GM20000 (cell line): ENCODE measurements around the gene HOXB5.

Experiments
- DNase-seq: peaks from one replicate; pipeline ENCODE4 v3.0.0; 2012; ENCODE audit warnings: low spot score
- CTCF ChIP-seq: IDR thresholded peaks from 2 replicates; pipeline ENCODE4 v1.5.1; 2012; ENCODE audit warnings: mild to moderate bottlenecking, control low read depth; ENCODE audit errors: extremely low read depth, missing control alignments

HOXB5 gene

GRCh38 chr17:48596735-48597527, 3.4 kb upstream of the HOXB5 start:
- DNase-seq: no peak
- no peak for TF ChIP-seq CTCF

DNA sequence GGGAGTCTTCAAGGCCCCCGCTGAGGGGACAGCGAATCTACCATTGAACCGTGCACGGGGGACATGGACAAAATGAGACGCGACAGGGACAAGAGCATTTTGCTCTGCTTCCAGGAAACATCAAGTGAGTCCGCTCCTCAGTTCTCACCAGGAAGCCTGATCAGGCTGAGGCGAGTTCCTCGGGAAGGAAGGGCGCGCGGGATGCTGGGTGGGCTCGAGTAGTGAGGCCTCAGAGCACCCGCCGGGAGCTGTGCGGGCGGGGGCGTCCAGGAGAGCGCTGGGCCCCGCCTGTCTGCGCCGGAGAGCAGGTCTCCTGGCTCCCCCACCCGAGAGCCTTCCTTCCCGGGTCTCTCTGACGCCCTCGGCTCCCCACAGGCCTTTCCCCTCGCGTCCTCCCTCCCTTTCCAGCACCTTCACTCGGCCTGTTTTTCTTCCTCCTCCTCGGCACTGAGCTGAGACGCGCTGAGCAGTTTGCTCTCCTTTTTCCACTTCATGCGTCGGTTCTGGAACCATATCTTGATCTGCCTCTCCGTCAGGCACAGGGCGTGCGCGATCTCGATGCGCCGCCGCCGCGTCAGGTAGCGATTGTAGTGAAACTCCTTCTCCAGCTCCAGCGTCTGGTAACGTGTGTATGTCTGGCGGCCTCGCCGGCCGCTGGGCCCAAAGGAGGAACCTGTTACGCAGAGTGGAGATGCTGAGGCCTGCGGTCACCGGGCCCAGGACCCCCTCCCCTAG, 2.6 kb upstream of the HOXB5 start:
- no peak for TF ChIP-seq CTCF
- no peak for DNase-seq

DNA sequence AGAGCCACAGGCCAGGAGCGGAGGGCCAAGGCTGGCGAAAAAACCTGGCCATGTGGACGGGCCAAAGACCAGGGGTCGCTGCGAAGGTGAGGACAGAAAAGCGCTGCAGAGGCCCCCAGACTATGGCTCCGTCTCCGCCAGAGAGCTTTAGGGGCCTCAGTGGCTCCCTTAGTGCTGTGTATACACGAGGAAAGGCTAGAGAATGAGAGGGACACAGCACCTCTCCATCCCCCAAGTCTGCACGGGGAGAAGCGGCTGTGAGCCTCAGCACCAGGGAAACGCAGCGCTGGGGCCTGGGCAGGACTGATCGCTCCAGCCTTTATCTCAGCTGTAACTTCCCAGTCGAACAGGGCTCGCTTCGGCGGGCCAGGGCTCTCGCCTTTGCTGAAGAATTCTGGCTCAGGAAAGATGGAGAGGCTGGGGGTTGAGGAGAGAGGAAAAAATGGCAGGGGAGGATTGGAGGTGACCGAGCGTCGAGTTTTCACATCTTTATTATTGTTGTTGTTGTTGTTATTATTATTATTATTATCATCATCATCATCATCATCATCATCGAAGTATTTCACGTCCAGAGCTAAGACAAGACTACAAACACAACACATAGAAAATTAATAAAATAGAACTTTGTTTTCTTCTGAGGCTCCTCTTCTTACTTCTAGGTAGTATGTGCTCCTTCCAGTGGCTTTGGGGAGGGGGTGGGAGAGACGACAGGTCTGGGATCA, 1.9 kb upstream of the HOXB5 start:
- no peak for TF ChIP-seq CTCF
- no peak for DNase-seq

DNA sequence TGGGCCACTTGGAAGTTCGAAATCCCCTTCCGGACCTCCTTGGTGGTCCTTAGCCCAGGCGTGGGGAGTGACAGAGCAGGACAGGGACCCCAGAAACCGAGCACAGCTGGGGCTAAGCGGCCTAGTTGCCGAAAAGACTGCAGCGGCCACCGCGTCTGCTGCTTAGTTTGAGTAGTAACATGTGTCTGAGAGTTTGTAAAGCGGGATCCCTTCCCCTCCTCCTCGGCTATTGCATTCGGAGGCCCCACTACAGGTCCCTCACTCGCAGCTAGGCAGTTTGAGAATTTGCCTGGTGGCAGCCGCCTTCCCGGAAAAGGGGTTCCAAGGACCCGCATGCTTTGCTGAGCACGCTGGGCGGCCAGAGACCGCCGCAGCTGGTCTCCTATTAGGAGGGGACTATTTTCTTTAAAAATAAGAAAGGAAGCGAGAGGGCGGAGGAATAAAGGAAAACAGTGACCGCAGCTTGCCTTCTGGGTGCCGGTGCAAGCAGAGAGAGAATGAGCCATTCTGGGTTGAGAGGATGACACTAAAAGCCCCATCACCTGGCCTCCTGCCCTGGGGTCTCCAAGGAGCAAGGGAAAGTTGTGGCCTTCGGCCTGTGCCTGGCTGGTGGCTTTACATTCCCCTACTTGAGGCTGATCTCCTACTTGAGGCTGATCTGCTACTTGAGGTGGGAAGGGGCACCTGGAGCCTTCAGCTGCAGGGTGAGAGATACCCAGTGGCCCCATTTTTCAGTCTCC, 1.1 kb upstream of the HOXB5 start:
- DNase-seq: no peak
- TF ChIP-seq CTCF: no peak

GRCh38 chr17:48593840-48594537, 410 bp upstream of the HOXB5 start:
- DNase-seq: peak; percentile 93
- TF ChIP-seq CTCF: peak; percentile 92

DNA sequence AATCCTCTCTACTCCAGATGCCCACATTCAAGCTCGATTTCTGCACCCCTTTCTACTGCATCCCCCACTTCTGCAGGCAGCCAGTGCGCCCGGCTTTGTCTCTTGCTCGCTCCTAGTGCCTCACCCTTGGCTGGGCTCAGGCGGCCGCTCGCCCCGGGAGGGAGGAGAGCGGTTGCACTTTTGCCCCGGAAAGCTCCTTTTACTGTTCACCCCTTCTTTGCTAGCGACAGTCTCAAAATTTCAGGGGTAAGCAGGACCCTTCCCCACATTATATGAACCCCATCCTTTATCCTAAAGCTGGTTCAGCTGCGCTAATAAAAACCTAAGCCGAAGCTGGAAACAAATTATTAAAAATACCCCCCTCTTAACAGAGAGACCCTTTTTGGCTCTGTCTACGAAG, 1.0 kb downstream of the HOXB5 start:
- no peak for DNase-seq
- TF ChIP-seq CTCF: no peak
